ENCODE measurements around the gene CISTR.

Gene CISTR

GRCh38 chr12:53733807-53734200 is 18.0 kb downstream of the CISTR start:
- Histone ChIP-seq H2AFZ (ENCODE audit: low read length, unreplicated experiment) (no peak overlapping the region), H3K36me3 (ENCODE audit: insufficient read depth, low read length) (no peaks in the 10 kb centered on the region), H3K27me3 (ENCODE audit: insufficient read depth, low read length) (peaks cover 29% of the 10 kb centered on the region), H3K4me1 (ENCODE audit: control insufficient read depth, insufficient read depth, low read length, unreplicated experiment) (peaks cover 13% of the 10 kb centered on the region), H3K27ac (ENCODE audit: low read depth, low read length) (0 out of 2 replicates have a peak overlapping the region, but pooled peaks have one; percentile 8), H3K4me3 (ENCODE audit: low read depth, low read length) (no peak overlapping the region), H3K79me2 (ENCODE audit: control insufficient read depth, insufficient read depth, low read length, unreplicated experiment) (no peaks in the 10 kb centered on the region)

- Histone ChIP-seq H3K4me1 (ENCODE audit: control insufficient read depth, insufficient read depth, low read length, unreplicated experiment) (peaks cover 13% of the 10 kb centered on the region), H2AFZ (ENCODE audit: low read length, unreplicated experiment) (no peak overlapping the region)
Observed at GRCh38 chr12:53733051-53733806, 18.6 kb downstream of the CISTR start.

GRCh38 chr12:53729644-53730043 is 22.1 kb downstream of the CISTR start:
- H3K27ac ChIP-seq (ENCODE audit: low read depth, low read length), result no peak overlapping the region
- no peaks in the 10 kb centered on the region for H3K27me3 ChIP-seq (ENCODE audit: insufficient read depth, low read length)
- no peak overlapping the region for H3K4me3 ChIP-seq (ENCODE audit: low read depth, low read length)
- H3K79me2 ChIP-seq (ENCODE audit: control insufficient read depth, insufficient read depth, low read length, unreplicated experiment), result peaks cover 13% of the 10 kb centered on the region
- peaks cover 24% of the 10 kb centered on the region for H3K4me1 ChIP-seq (ENCODE audit: control insufficient read depth, insufficient read depth, low read length, unreplicated experiment)
- H2AFZ ChIP-seq (ENCODE audit: low read length, unreplicated experiment), result no peak overlapping the region
- H3K36me3 ChIP-seq (ENCODE audit: insufficient read depth, low read length), result peaks cover 5% of the 10 kb centered on the region; the same call in 1 of the 2 replicates

More at GRCh38 chr12:53733051-53733806, 18.6 kb downstream of the CISTR start:
- Histone ChIP-seq H3K27me3 (ENCODE audit: insufficient read depth, low read length) (peaks cover 23% of the 10 kb centered on the region), H3K79me2 (ENCODE audit: control insufficient read depth, insufficient read depth, low read length, unreplicated experiment) (no peaks in the 10 kb centered on the region), H3K27ac (ENCODE audit: low read depth, low read length) (0 out of 2 replicates have a peak overlapping the region, but pooled peaks have one; percentile 8), H3K36me3 (ENCODE audit: insufficient read depth, low read length) (no peaks in the 10 kb centered on the region), H3K4me3 (ENCODE audit: low read depth, low read length) (no peak overlapping the region)

GRCh38 chr12:53728206-53728605 is 23.6 kb downstream of the CISTR start:
- Histone ChIP-seq H3K4me1 (ENCODE audit: control insufficient read depth, insufficient read depth, low read length, unreplicated experiment) (peaks cover 14% of the 10 kb centered on the region), H3K27ac (ENCODE audit: low read depth, low read length) (no peak overlapping the region), H3K27me3 (ENCODE audit: insufficient read depth, low read length) (no peaks in the 10 kb centered on the region), H3K36me3 (ENCODE audit: insufficient read depth, low read length) (peaks cover 8% of the 10 kb centered on the region; the same call in 1 of the 2 replicates), H3K79me2 (ENCODE audit: control insufficient read depth, insufficient read depth, low read length, unreplicated experiment) (peaks cover 13% of the 10 kb centered on the region), H3K4me3 (ENCODE audit: low read depth, low read length) (peak overlapping the region; percentile 95), H2AFZ (ENCODE audit: low read length, unreplicated experiment) (peak overlapping the region; percentile 55)

- peaks cover 13% of the 10 kb centered on the region for H3K79me2 ChIP-seq (ENCODE audit: control insufficient read depth, insufficient read depth, low read length, unreplicated experiment)
- peaks cover 8% of the 10 kb centered on the region; the same call in 1 of the 2 replicates for H3K36me3 ChIP-seq (ENCODE audit: insufficient read depth, low read length)
- peak within 1 kb of the TSS; percentile 39; the same call in 1 of the 2 replicates for H3K27ac ChIP-seq (ENCODE audit: low read depth, low read length)
- peak within 1 kb of the TSS; percentile 95 for H3K4me3 ChIP-seq (ENCODE audit: low read depth, low read length)
- peaks cover 11% of the 10 kb centered on the region for H3K4me1 ChIP-seq (ENCODE audit: control insufficient read depth, insufficient read depth, low read length, unreplicated experiment)
- no peaks in the 10 kb centered on the region for H3K27me3 ChIP-seq (ENCODE audit: insufficient read depth, low read length)
- H2AFZ ChIP-seq (ENCODE audit: low read length, unreplicated experiment), result peak within 1 kb of the TSS; percentile 87
Observed at GRCh38 chr12:53727310-53728041, 24.3 kb downstream of the CISTR start, which contains the start of gene CALCOCO1. Gene CALCOCO1 (minus strand): TSS chr12:53727452. CDS start chr12:53725242, 2,210 bp downstream.

GRCh38 chr12:53726946-53727309 is 24.9 kb downstream of the CISTR start:
- Histone ChIP-seq H3K36me3 (ENCODE audit: insufficient read depth, low read length) (peaks cover 8% of the 10 kb centered on the region; the same call in 1 of the 2 replicates), H3K4me3 (ENCODE audit: low read depth, low read length) (peak overlapping the region; percentile 95), H3K4me1 (ENCODE audit: control insufficient read depth, insufficient read depth, low read length, unreplicated experiment) (peaks cover 11% of the 10 kb centered on the region), H3K27ac (ENCODE audit: low read depth, low read length) (peak overlapping the region; percentile 39; the same call in 1 of the 2 replicates), H3K79me2 (ENCODE audit: control insufficient read depth, insufficient read depth, low read length, unreplicated experiment) (peaks cover 13% of the 10 kb centered on the region), H2AFZ (ENCODE audit: low read length, unreplicated experiment) (peak overlapping the region; percentile 87), H3K27me3 (ENCODE audit: insufficient read depth, low read length) (no peaks in the 10 kb centered on the region)

- Histone ChIP-seq H3K4me3 (ENCODE audit: low read depth, low read length) (peak overlapping the region; percentile 95), H3K79me2 (ENCODE audit: control insufficient read depth, insufficient read depth, low read length, unreplicated experiment) (peaks cover 13% of the 10 kb centered on the region), H3K27me3 (ENCODE audit: insufficient read depth, low read length) (no peaks in the 10 kb centered on the region), H2AFZ (ENCODE audit: low read length, unreplicated experiment) (peak overlapping the region; percentile 20), H3K27ac (ENCODE audit: low read depth, low read length) (peak overlapping the region; percentile 39; the same call in 1 of the 2 replicates), H3K4me1 (ENCODE audit: control insufficient read depth, insufficient read depth, low read length, unreplicated experiment) (peaks cover 11% of the 10 kb centered on the region), H3K36me3 (ENCODE audit: insufficient read depth, low read length) (peaks cover 8% of the 10 kb centered on the region; the same call in 1 of the 2 replicates)
Observed at GRCh38 chr12:53726341-53726740, 25.4 kb downstream of the CISTR start.

- peak overlapping the region; percentile 39; the same call in 1 of the 2 replicates for H3K27ac ChIP-seq (ENCODE audit: low read depth, low read length)
- peak overlapping the region; percentile 20 for H2AFZ ChIP-seq (ENCODE audit: low read length, unreplicated experiment)
- no peaks in the 10 kb centered on the region for H3K27me3 ChIP-seq (ENCODE audit: insufficient read depth, low read length)
- H3K36me3 ChIP-seq (ENCODE audit: insufficient read depth, low read length), result peaks cover 8% of the 10 kb centered on the region; the same call in 1 of the 2 replicates
- peaks cover 13% of the 10 kb centered on the region for H3K79me2 ChIP-seq (ENCODE audit: control insufficient read depth, insufficient read depth, low read length, unreplicated experiment)
- peak overlapping the region; percentile 95 for H3K4me3 ChIP-seq (ENCODE audit: low read depth, low read length)
- peaks cover 11% of the 10 kb centered on the region for H3K4me1 ChIP-seq (ENCODE audit: control insufficient read depth, insufficient read depth, low read length, unreplicated experiment)
Observed at GRCh38 chr12:53725824-53726223, 26.0 kb downstream of the CISTR start.

GRCh38 chr12:53722450-53723041 is 29.2 kb downstream of the CISTR start:
- Histone ChIP-seq H3K27me3 (ENCODE audit: insufficient read depth, low read length) (no peaks in the 10 kb centered on the region), H3K4me1 (ENCODE audit: control insufficient read depth, insufficient read depth, low read length, unreplicated experiment) (peaks cover 7% of the 10 kb centered on the region), H3K4me3 (ENCODE audit: low read depth, low read length) (no peak overlapping the region), H3K36me3 (ENCODE audit: insufficient read depth, low read length) (peaks cover 8% of the 10 kb centered on the region; the same call in 1 of the 2 replicates), H3K27ac (ENCODE audit: low read depth, low read length) (no peak overlapping the region), H3K79me2 (ENCODE audit: control insufficient read depth, insufficient read depth, low read length, unreplicated experiment) (peaks cover 13% of the 10 kb centered on the region), H2AFZ (ENCODE audit: low read length, unreplicated experiment) (no peak overlapping the region)

GRCh38 chr12:53720946-53721345 is 30.8 kb downstream of the CISTR start:
- H3K27me3 ChIP-seq (ENCODE audit: insufficient read depth, low read length), result no peaks in the 10 kb centered on the region
- no peak overlapping the region for H3K4me3 ChIP-seq (ENCODE audit: low read depth, low read length)
- no peak overlapping the region for H3K27ac ChIP-seq (ENCODE audit: low read depth, low read length)
- H3K4me1 ChIP-seq (ENCODE audit: control insufficient read depth, insufficient read depth, low read length, unreplicated experiment), result peaks cover 7% of the 10 kb centered on the region
- H3K79me2 ChIP-seq (ENCODE audit: control insufficient read depth, insufficient read depth, low read length, unreplicated experiment), result peaks cover 7% of the 10 kb centered on the region
- H3K36me3 ChIP-seq (ENCODE audit: insufficient read depth, low read length), result peaks cover 8% of the 10 kb centered on the region; the same call in 1 of the 2 replicates
- H2AFZ ChIP-seq (ENCODE audit: low read length, unreplicated experiment), result no peak overlapping the region
